PC-3 (cell line): ENCODE results near the gene TNP1. TPM values are rescaled to one million over a fixed set of nuclear protein-coding genes. Genes with fewer than 3 reads are reported as not detected.

Source experiments
- ATAC-seq: fragments of 200-7000 bp; cut with Tn5 transposase; 2 replicates; pipeline ENCODE4 v1.9.1; 2020; ENCODE audit warnings: mild to moderate bottlenecking, moderate library complexity
- BruUV-seq: library from RNA; stranded (reverse); fragments of 400-500 nt; replicated peaks from 2 replicates; lab custom pipeline; 2021; lab: Mats Ljungman, UMichigan
- CTCF ChIA-PET: fragments of 300-600 bp; sonication (Branson Sonifier 250); formaldehyde crosslinking; loops from one replicate; lab custom pipeline; 2022; ENCODE audit warnings: antibody characterized with exemption; lab: Charles Lee
- POLR2A ChIA-PET: fragments of 300-600 bp; sonication (Branson Sonifier 250); formaldehyde crosslinking; loops from one replicate; lab custom pipeline; 2022; ENCODE audit warnings: antibody characterized with exemption; ENCODE audit not compliant: unreplicated experiment; lab: Charles Lee
- DNase-seq: peaks from one replicate; pipeline ENCODE4 v3.0.0-alpha.2; 2015
- H2AFZ ChIP-seq: fragments of 300-600 bp; sonication (generic); 2 replicates; pipeline ENCODE4 v1.6.0; 2016; ENCODE audit warnings: antibody characterized with exemption, low read length
- H3F3A ChIP-seq: fragments of 300-600 bp; sonication (generic); one replicate; pipeline ENCODE4 v1.6.0; 2017; ENCODE audit warnings: antibody characterized with exemption, low read length, control low read depth, mild to moderate bottlenecking; ENCODE audit not compliant: unreplicated experiment
- H3K27ac ChIP-seq: fragments of 300-600 bp; sonication (generic); 2 replicates; pipeline ENCODE4 v1.5.1; 2016; ENCODE audit warnings: mild to moderate bottlenecking, low read length
- H3K27me3 ChIP-seq: fragments of 300-600 bp; sonication (generic); 2 replicates; pipeline ENCODE4 v1.6.1; 2016; ENCODE audit warnings: low read length, mixed read lengths
- H3K36me3 ChIP-seq: fragments of 300-600 bp; sonication (generic); 2 replicates; pipeline ENCODE4 v1.6.1; 2016; ENCODE audit warnings: low read depth, mixed run types, low read length, mixed read lengths
- H3K4me1 ChIP-seq: fragments of 300-600 bp; sonication (generic); 2 replicates; pipeline ENCODE4 v1.5.1; 2016; ENCODE audit warnings: low read length; ENCODE audit not compliant: insufficient read depth
- H3K4me2 ChIP-seq: fragments of 300-600 bp; sonication (generic); 2 replicates; pipeline ENCODE4 v1.6.0; 2016; ENCODE audit warnings: low read length
- H3K4me3 ChIP-seq: fragments of 300-600 bp; sonication (generic); 2 replicates; pipeline ENCODE4 v1.5.1; 2016; ENCODE audit warnings: mild to moderate bottlenecking, low read length, mixed read lengths
- H3K79me2 ChIP-seq: fragments of 300-600 bp; sonication (generic); 2 replicates; pipeline ENCODE4 v1.6.1; 2017; ENCODE audit warnings: low read length, mixed read lengths
- H3K9ac ChIP-seq: fragments of 300-600 bp; sonication (generic); 2 replicates; pipeline ENCODE4 v1.6.0; 2016; ENCODE audit warnings: mild to moderate bottlenecking, low read length
- H3K9me2 ChIP-seq: fragments of 300-600 bp; sonication (generic); replicated peaks from 2 replicates; pipeline ENCODE4 v1.6.1; 2016; ENCODE audit warnings: mixed run types, low read length, mixed read lengths
- H3K9me3 ChIP-seq: fragments of 300-600 bp; sonication (generic); 2 replicates; pipeline ENCODE4 v1.6.1; 2016; ENCODE audit warnings: low read length, mixed read lengths
- H4K20me1 ChIP-seq: fragments of 300-600 bp; sonication (generic); 2 replicates; pipeline ENCODE4 v1.6.1; 2016; ENCODE audit warnings: low read length, mixed read lengths
- CTCF ChIP-seq: fragments of 300-600 bp; sonication (generic); conservative IDR thresholded peaks from 2 replicates; pipeline ENCODE4 v1.5.1; 2017; ENCODE audit warnings: antibody characterized with exemption, low read depth, mild to moderate bottlenecking, low read length
- EZH2 ChIP-seq: fragments of 300-600 bp; sonication (generic); IDR thresholded peaks from one replicate; pipeline ENCODE4 v1.6.1; 2017; ENCODE audit warnings: antibody characterized with exemption, mild to moderate bottlenecking, low read length; ENCODE audit not compliant: unreplicated experiment
- EZH2phosphoT487 ChIP-seq: fragments of 300-600 bp; sonication (generic); IDR thresholded peaks from 2 replicates; pipeline ENCODE4 v1.6.1; 2018; ENCODE audit warnings: mild to moderate bottlenecking, antibody characterized with exemption, low read length, borderline replicate concordance
- intact Hi-C: fragments of 100-400 bp; cut with micrococcal nuclease; formaldehyde crosslinking; loops from 2 replicates; pipeline ENCODE4 v1.9.0; 2023
- total RNA-seq: library from RNA; depleted of rRNA; stranded (reverse); fragments of >200 nt; gene quantifications from 2 replicates; pipeline ENCODE4 v1.2.3, GENCODE V29; 2014

Gene TNP1
- total RNA-seq, 1 experiment from 2014 or later: not detected

- DNase-seq: no peak
- Histone ChIP-seq H2AFZ (no peak overlapping the region), H3K27ac (no peak overlapping the region), H3K4me1 (no peaks in the 10 kb centered on the region), H3K79me2 (no peaks in the 10 kb centered on the region), H3K9me2 (no peaks in the 10 kb centered on the region), H3K9ac (no peak overlapping the region), H3K9me3 (no peaks in the 10 kb centered on the region), H3K27me3 (no peaks in the 10 kb centered on the region), H3F3A (no peaks in the 10 kb centered on the region), H4K20me1 (no peaks in the 10 kb centered on the region), H3K36me3 (no peaks in the 10 kb centered on the region), H3K4me3 (no peak overlapping the region), H3K4me2 (no peak overlapping the region)
- CTCF ChIA-PET: no interaction called here
- intact Hi-C loops: no loop called here
- ATAC-seq: no peak
- no peak for TF ChIP-seq CTCF
- TF ChIP-seq EZH2phosphoT487: no peak
- TF ChIP-seq EZH2: no peak
- POLR2A ChIA-PET: no interaction called here
- BruUV-seq: no TSS peak
These were observed 16.0 kb upstream of the TNP1 start for GRCh38 chr2:216875862-216876261.

GRCh38 chr2:216873573-216873972, 13.7 kb upstream of the TNP1 start:
- no peak overlapping the region for H3K27ac ChIP-seq
- no peak for ATAC-seq
- H3K4me3 ChIP-seq: no peak overlapping the region
- H3K4me1 ChIP-seq: no peaks in the 10 kb centered on the region
- ChIA-PET POLR2A (no interaction called here), CTCF (no interaction called here)
- no peak for DNase-seq
- no peaks in the 10 kb centered on the region for H4K20me1 ChIP-seq
- intact Hi-C loops: no loop called here
- no peaks in the 10 kb centered on the region for H3K9me3 ChIP-seq
- no peaks in the 10 kb centered on the region for H3K27me3 ChIP-seq
- H3K9ac ChIP-seq: no peak overlapping the region
- TF ChIP-seq EZH2phosphoT487 (no peak), EZH2 (no peak), CTCF (no peak)
- H3K79me2 ChIP-seq: no peaks in the 10 kb centered on the region
- no peak overlapping the region for H2AFZ ChIP-seq
- BruUV-seq: no TSS peak
- no peak overlapping the region for H3K4me2 ChIP-seq
- H3F3A ChIP-seq: no peaks in the 10 kb centered on the region
- no peaks in the 10 kb centered on the region for H3K9me2 ChIP-seq
- no peaks in the 10 kb centered on the region for H3K36me3 ChIP-seq

- CTCF ChIA-PET: no interaction called here
These were observed 12.8 kb upstream of the TNP1 start for GRCh38 chr2:216872624-216873023.

More at GRCh38 chr2:216872624-216873023, 12.8 kb upstream of the TNP1 start:
- POLR2A ChIA-PET: no interaction called here
- Histone ChIP-seq H3K36me3 (no peaks in the 10 kb centered on the region), H3K9me3 (no peaks in the 10 kb centered on the region), H3K27me3 (no peaks in the 10 kb centered on the region), H2AFZ (no peak overlapping the region), H3K4me1 (no peaks in the 10 kb centered on the region), H3K9me2 (no peaks in the 10 kb centered on the region), H3K27ac (no peak overlapping the region), H3F3A (no peaks in the 10 kb centered on the region), H3K4me3 (no peak overlapping the region), H3K4me2 (no peak overlapping the region), H3K79me2 (no peaks in the 10 kb centered on the region), H3K9ac (no peak overlapping the region), H4K20me1 (no peaks in the 10 kb centered on the region)
- intact Hi-C loops: no loop called here
- BruUV-seq: no TSS peak
- DNase-seq (no peak), ATAC-seq (no peak)
- no peak for TF ChIP-seq EZH2
- TF ChIP-seq EZH2phosphoT487: no peak
- TF ChIP-seq CTCF: no peak
